Measurements from ENCODE around the gene SASH3. TPM values are rescaled to one million over a fixed set of nuclear protein-coding genes. Genes with fewer than 3 reads are reported as not detected.

SASH3 gene
- total and polyA plus RNA-seq, 2 donors (not counting 1 experiment from before 2014, with no cell fraction given) = 224 to 240 TPM

- ATAC-seq (ENCODE audit: low read depth) (no peak), DNase-seq (no peak)
- no peaks in the 10 kb centered on the region for H3K27me3 Mint-ChIP-seq
- Histone ChIP-seq H3K36me3 (replicated peaks in 1 of 2; ENCODE audit: control extremely low read depth in 1 of 2, control insufficient read depth in 1 of 2, extremely low read depth in 1 of 2, insufficient read depth in 2 of 2, low read length in 1 of 2) (no peaks in the 10 kb centered on the region), H3K4me2 (replicated peaks; ENCODE audit: low read depth, low read length, poor library complexity, severe bottlenecking) (no peak overlapping the region), H4K20me1 (ENCODE audit: control insufficient read depth, insufficient read depth, low read length, poor library complexity, severe bottlenecking) (no peaks in the 10 kb centered on the region), H3K27me3 (replicated peaks in 1 of 4; ENCODE audit: control extremely low read depth in 1 of 4, control insufficient read depth in 3 of 4, insufficient read depth in 4 of 4, low read length in 3 of 4) (no peaks in the 10 kb centered on the region), H3K27ac (ENCODE audit: low read length in 2 of 2) (no peak overlapping the region), H3K9ac (ENCODE audit: low read length) (no peak overlapping the region), H3K4me3 (ENCODE audit: control extremely low read depth in 1 of 5, extremely low read depth in 1 of 5, insufficient read depth in 1 of 5, low read depth in 2 of 5, low read length in 4 of 5) (no peak overlapping the region), H2AFZ (ENCODE audit: insufficient read depth, low read depth, low read length, poor library complexity, severe bottlenecking) (no peak overlapping the region), H3K79me2 (ENCODE audit: control insufficient read depth, insufficient read depth, low read length) (no peaks in the 10 kb centered on the region), H3K4me1 (ENCODE audit: control insufficient read depth in 2 of 2, insufficient read depth in 2 of 2, low read length in 2 of 2) (peaks cover 4% of the 10 kb centered on the region in 2 donors), H3K9me3 (ENCODE audit: control extremely low read depth in 1 of 3, control insufficient read depth in 2 of 3, insufficient read depth in 1 of 3, low read length in 2 of 3) (no peaks in the 10 kb centered on the region)
- WGBS (ENCODE audit: insufficient coverage) = 80% methylated on average over 1 of the region's 6 CpGs
- H3K4me3 Mint-ChIP-seq = no peak overlapping the region
- TF ChIP-seq CTCF (IDR thresholded peaks at IDR 0.05) (no peak), EZH2 (IDR thresholded peaks at IDR 0.05; ENCODE audit: borderline replicate concordance, insufficient read depth, low read depth, low read length, poor library complexity, severe bottlenecking) (no peak)
- intact Hi-C loops (cut with micrococcal nuclease) = no loop called here
- no peaks in the 10 kb centered on the region for H3K9me3 Mint-ChIP-seq (ENCODE audit: insufficient read depth)
- CTCF ChIA-PET = interaction anchor here (1.3 to 1.5 kb wide), 2 partner anchors 9 to 10 kb away, joined by 3 to 6 read pairs; no protein-coding TSS in a partner anchor
- POLR2A ChIA-PET = no interaction called here
- peaks cover 9% of the 10 kb centered on the region for H3K4me1 Mint-ChIP-seq
- no peak overlapping the region for H3K27ac Mint-ChIP-seq
Observed at GRCh38 chrX:129813662-129814368, 34.1 kb downstream of the SASH3 start.

GRCh38 chrX:129818123-129818522 lies 38.4 kb downstream of the SASH3 start:
- peaks cover 4% of the 10 kb centered on the region for H3K4me1 Mint-ChIP-seq
- H3K79me2 ChIP-seq (ENCODE audit: control insufficient read depth, insufficient read depth, low read length) = no peaks in the 10 kb centered on the region
- no peak overlapping the region for H3K4me3 ChIP-seq (ENCODE audit: control extremely low read depth in 1 of 5, extremely low read depth in 1 of 5, insufficient read depth in 1 of 5, low read depth in 2 of 5, low read length in 4 of 5)
- ATAC-seq (ENCODE audit: low read depth) (no peak), DNase-seq (no peak)
- no peak overlapping the region for H2AFZ ChIP-seq (ENCODE audit: insufficient read depth, low read depth, low read length, poor library complexity, severe bottlenecking)
- no peaks in the 10 kb centered on the region for H3K9me3 Mint-ChIP-seq (ENCODE audit: insufficient read depth)
- H3K27me3 ChIP-seq (replicated peaks in 1 of 4; ENCODE audit: control extremely low read depth in 1 of 4, control insufficient read depth in 3 of 4, insufficient read depth in 4 of 4, low read length in 3 of 4) = no peaks in the 10 kb centered on the region
- H3K27me3 Mint-ChIP-seq = no peaks in the 10 kb centered on the region
- WGBS (ENCODE audit: insufficient coverage) = no CpG with 5 or more reads among the region's 2 CpGs
- H3K4me3 Mint-ChIP-seq = no peak overlapping the region
- no peak overlapping the region for H3K27ac Mint-ChIP-seq
- no peaks in the 10 kb centered on the region for H3K4me1 ChIP-seq (ENCODE audit: control insufficient read depth in 2 of 2, insufficient read depth in 2 of 2, low read length in 2 of 2)
- H4K20me1 ChIP-seq (ENCODE audit: control insufficient read depth, insufficient read depth, low read length, poor library complexity, severe bottlenecking) = no peaks in the 10 kb centered on the region
- H3K9me3 ChIP-seq (ENCODE audit: control extremely low read depth in 1 of 3, control insufficient read depth in 2 of 3, insufficient read depth in 1 of 3, low read length in 2 of 3) = no peaks in the 10 kb centered on the region
- no peak overlapping the region for H3K27ac ChIP-seq (ENCODE audit: low read length in 2 of 2)
- intact Hi-C loops (cut with micrococcal nuclease) = no loop called here
- no peak for TF ChIP-seq CTCF (IDR thresholded peaks at IDR 0.05)
- no peak for TF ChIP-seq EZH2 (IDR thresholded peaks at IDR 0.05; ENCODE audit: borderline replicate concordance, insufficient read depth, low read depth, low read length, poor library complexity, severe bottlenecking)
- H3K36me3 ChIP-seq (replicated peaks in 1 of 2; ENCODE audit: control extremely low read depth in 1 of 2, control insufficient read depth in 1 of 2, extremely low read depth in 1 of 2, insufficient read depth in 2 of 2, low read length in 1 of 2) = no peaks in the 10 kb centered on the region
- ChIA-PET POLR2A (no interaction called here), CTCF (no interaction called here)
- H3K9ac ChIP-seq (ENCODE audit: low read length) = no peak overlapping the region
- H3K4me2 ChIP-seq (replicated peaks; ENCODE audit: low read depth, low read length, poor library complexity, severe bottlenecking) = no peak overlapping the region
